Stimulated activated memory B cell treated with anti-CD40 and anti-IgM and Interleukin-4, amounts not matched to agents 10 μg/mL and 1 μg/mL and 100 μg/mL, for 72 hours (primary cell): Measurements from ENCODE around the gene KLHL40.

Source experiments
- ATAC-seq: fragments of 150-1000 bp; cut with Tn5 transposase; 2 replicates; pipeline ENCODE4 v1.10.0; 2021
- H3K27ac Mint-ChIP-seq: one replicate; pipeline ENCODE4 v1.8.0; 2022; ENCODE audit warnings: mild to moderate bottlenecking, mixed read lengths
- H3K27me3 Mint-ChIP-seq: one replicate; pipeline ENCODE4 v1.8.0; 2022; ENCODE audit warnings: mixed read lengths
- H3K36me3 Mint-ChIP-seq: one replicate; pipeline ENCODE4 v1.8.0; 2022; ENCODE audit warnings: mixed read lengths
- H3K4me1 Mint-ChIP-seq: one replicate; pipeline ENCODE4 v1.8.0; 2022; ENCODE audit warnings: mixed read lengths
- H3K4me3 Mint-ChIP-seq: one replicate; pipeline ENCODE4 v1.8.0; 2022; ENCODE audit warnings: mild to moderate bottlenecking, moderate library complexity, mixed read lengths
- H3K9me3 Mint-ChIP-seq: one replicate; pipeline ENCODE4 v1.8.0; 2022; ENCODE audit warnings: mixed read lengths

The KLHL40 gene

GRCh38 chr3:42739401-42740158, 54.2 kb downstream of the KLHL40 start:
- H3K4me3 Mint-ChIP-seq = no peak overlapping the region
- ATAC-seq = no peak
- peaks cover 16% of the 10 kb centered on the region for H3K4me1 Mint-ChIP-seq
- H3K9me3 Mint-ChIP-seq = no peaks in the 10 kb centered on the region
- H3K36me3 Mint-ChIP-seq = no peaks in the 10 kb centered on the region
- H3K27ac Mint-ChIP-seq = no peak overlapping the region
- no peaks in the 10 kb centered on the region for H3K27me3 Mint-ChIP-seq

GRCh38 chr3:42741796-42742195, 56.5 kb downstream of the KLHL40 start:
- Mint-ChIP-seq H3K36me3 (no peaks in the 10 kb centered on the region), H3K4me3 (no peak overlapping the region), H3K27me3 (no peaks in the 10 kb centered on the region), H3K27ac (no peak overlapping the region), H3K4me1 (peaks cover 16% of the 10 kb centered on the region), H3K9me3 (no peaks in the 10 kb centered on the region)
- ATAC-seq = no peak
